22Rv1 (cell line): ENCODE results near the gene RANBP1.

Experiments
- H3K27ac ChIP-seq: fragments of 450-650 bp; 2 replicates; pipeline ENCODE4 v1.5.1; 2017
- ZFX ChIP-seq: fragments of 450-650 bp; IDR thresholded peaks from 2 replicates; pipeline ENCODE4 v1.6.1; 2017; ENCODE audit warnings: antibody characterized with exemption, borderline replicate concordance
- TF ChIP-seq, protein P1 (sequence below): fragments of 450-650 bp; IDR thresholded peaks from 2 replicates; pipeline ENCODE4 v1.5.1; 2017; ENCODE audit warnings: mild to moderate bottlenecking

Gene RANBP1

DNA sequence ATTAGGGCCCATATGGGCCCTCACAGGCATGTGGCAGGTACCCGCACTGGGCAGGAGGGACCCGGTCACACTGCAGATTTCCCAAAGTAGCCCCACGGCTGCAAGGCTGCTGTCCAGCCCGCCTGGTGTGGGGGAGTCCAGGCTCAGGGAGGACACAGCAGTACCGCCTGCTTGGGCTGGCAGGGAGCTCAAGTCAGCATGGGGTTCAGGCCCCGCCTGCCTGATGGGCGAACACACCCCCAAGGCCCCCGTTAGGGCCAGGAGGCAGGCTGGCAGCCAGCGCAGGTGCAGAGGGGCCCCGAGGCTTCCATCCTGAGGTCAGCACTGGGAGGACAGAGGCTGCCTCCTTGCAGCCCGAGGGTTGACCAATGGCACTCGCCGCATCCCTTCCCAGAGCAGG is 21.2 kb downstream of the RANBP1 start:
- no peak overlapping the region for H3K27ac ChIP-seq
- no peak for TF ChIP-seq ZFX
- TF ChIP-seq, protein P1, sequence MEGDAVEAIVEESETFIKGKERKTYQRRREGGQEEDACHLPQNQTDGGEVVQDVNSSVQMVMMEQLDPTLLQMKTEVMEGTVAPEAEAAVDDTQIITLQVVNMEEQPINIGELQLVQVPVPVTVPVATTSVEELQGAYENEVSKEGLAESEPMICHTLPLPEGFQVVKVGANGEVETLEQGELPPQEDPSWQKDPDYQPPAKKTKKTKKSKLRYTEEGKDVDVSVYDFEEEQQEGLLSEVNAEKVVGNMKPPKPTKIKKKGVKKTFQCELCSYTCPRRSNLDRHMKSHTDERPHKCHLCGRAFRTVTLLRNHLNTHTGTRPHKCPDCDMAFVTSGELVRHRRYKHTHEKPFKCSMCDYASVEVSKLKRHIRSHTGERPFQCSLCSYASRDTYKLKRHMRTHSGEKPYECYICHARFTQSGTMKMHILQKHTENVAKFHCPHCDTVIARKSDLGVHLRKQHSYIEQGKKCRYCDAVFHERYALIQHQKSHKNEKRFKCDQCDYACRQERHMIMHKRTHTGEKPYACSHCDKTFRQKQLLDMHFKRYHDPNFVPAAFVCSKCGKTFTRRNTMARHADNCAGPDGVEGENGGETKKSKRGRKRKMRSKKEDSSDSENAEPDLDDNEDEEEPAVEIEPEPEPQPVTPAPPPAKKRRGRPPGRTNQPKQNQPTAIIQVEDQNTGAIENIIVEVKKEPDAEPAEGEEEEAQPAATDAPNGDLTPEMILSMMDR: no peak

DNA sequence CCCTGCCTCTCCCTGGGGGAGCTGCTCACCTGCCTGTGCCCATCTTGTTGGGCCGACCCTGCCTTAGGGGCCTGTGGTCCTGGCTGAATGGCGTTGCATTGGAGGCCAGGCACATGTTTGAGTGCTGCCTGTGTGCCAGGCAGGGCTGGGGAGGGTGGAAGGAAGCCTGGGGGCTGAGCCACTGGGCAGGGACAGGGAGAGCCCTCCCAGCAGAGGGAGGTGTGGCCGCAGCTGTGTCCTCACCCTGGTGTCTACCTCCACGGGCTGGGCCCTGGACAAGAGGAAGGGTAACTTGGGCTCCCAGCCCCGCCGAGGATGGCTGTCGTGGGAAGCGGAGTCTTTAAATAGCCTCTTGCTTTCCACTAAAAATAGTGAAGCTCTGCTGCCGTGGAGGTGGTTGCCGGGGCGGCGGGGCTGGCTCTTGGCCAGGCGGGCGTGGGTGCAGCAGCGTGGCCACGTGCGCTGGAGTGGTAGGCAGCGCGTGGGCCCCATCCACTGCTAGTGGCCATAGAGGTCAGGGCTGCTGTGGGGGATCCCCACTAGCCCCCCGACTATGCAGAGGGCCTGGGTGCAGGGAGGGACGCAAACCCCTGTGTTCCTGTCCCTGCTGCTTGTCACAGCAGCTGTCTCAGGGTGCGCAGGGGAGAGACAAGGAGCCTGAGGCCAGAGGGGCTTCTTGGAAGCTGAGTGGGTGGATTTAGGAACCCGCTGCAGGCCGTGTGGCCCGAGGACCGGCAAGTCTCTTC is 21.9 kb downstream of the RANBP1 start:
- no peak for TF ChIP-seq ZFX
- TF ChIP-seq, protein P1: no peak
- no peak overlapping the region for H3K27ac ChIP-seq

DNA sequence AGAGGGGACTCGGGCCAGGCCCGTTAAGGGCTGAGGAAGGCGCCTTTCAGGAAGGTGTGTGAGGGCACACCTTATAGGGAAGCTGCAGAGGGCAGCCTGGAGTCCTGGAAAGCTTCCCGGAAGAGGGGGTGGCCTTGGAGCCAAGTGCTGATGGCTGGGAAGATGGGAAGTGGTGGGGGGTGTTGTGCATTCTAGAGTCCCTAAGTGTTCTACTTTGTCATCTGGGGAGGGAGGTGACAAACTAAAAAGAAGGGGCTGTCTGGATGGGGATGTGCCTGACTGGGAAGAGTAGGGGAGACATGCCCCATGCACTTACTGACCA is 22.5 kb downstream of the RANBP1 start:
- H3K27ac ChIP-seq: no peak overlapping the region
- TF ChIP-seq, protein P1: no peak
- TF ChIP-seq ZFX: no peak

DNA sequence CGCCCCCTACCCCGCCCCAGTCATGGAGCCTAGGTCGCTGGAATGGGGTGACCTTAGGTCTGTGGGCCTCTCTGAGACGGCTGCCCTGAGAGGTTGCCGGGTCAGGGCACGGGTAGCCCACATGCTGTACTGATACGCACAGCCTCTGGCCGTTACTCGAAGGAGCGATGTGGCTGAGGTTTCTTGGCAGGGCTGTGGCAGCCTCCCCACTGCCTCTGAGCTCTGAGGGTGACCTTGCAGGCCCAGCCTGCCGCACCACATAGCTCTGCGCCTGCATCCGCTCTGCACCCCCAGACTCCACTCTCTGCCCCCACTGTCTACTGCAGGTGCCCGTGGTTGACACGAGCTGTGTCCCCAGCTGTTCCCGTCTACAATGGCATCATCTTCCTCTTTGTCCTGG is 23.0 kb downstream of the RANBP1 start:
- no peak overlapping the region for H3K27ac ChIP-seq
- TF ChIP-seq ZFX: no peak
- TF ChIP-seq, protein P1: no peak

DNA sequence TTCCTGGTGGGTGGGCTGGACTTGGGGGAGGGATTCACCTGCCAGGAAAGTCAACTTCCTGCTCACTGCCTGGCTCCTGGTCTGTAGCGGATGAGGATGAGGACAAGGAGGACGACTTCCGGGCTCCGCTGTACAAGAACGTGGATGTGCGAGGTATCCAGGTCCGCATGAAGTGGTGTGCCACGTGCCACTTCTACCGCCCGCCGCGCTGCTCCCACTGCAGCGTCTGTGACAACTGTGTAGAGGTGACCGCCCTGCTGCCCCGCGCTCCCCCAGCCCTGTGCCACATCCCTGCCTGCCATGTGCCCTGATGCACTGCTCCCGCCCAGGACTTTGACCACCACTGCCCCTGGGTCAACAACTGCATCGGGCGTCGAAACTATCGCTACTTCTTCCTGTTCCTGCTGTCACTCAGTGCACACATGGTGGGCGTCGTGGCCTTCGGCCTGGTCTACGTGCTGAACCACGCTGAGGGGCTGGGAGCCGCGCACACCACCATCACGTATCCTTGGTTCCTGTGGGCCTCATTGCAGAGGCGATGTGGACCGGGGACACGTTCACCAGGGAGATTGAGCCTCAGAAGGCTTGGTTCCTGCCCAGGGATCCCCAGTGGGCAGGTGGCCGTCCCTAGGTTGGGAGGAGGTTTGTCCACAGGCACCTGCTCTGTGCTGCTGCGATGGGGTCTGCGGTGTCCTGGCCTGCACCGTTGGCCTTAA is 23.6 kb downstream of the RANBP1 start:
- no peak overlapping the region for H3K27ac ChIP-seq
- no peak for TF ChIP-seq ZFX
- TF ChIP-seq, protein P1: no peak

DNA sequence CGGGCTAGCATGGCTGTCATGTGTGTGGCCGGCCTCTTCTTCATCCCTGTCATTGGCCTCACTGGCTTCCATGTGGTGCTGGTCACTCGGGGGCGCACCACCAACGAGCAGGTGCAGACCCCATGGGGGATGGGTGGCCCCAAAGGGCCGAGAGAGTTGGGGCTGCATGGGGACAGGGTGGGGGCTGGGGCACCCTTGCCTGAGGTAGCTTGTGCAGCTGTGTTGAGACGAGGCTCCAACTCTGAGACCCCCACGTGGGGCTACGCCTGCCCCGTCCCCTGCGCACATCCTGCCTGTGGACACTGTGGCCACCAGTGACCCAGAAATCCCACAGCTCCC is 24.2 kb downstream of the RANBP1 start:
- no peak for TF ChIP-seq ZFX
- TF ChIP-seq, protein P1: no peak
- H3K27ac ChIP-seq: no peak overlapping the region

DNA sequence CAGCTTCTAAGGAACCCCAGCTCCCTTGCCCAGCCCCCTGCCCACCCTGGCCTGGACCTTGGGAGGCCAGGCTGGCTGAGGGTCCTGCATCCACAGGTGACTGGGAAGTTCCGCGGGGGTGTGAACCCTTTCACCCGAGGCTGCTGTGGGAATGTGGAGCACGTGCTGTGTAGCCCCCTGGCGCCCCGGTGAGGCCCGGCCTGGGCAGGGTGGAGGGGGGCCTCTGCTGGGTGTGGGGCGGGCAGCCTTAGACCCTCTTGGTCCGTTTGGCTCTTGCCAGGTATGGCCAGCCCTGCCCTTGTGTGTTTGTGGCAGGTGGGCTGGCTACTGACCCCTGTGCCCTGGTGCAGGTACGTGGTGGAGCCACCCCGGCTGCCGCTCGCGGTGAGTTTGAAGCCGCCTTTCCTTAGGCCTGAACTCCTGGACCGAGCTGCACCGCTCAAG is 24.6 kb downstream of the RANBP1 start:
- H3K27ac ChIP-seq: no peak overlapping the region

More for the DNA sequence above, 24.6 kb downstream of the RANBP1 start:
- TF ChIP-seq ZFX: no peak
- TF ChIP-seq, protein P1: no peak
